HepG2 (cell line): ENCODE measurements around the gene ADAMTS13. TPM values are rescaled to one million over a fixed set of nuclear protein-coding genes. Genes with fewer than 3 reads are reported as not detected.

Experiments used
- CCDC6 ChIP-seq: sonication (generic); formaldehyde crosslinking; IDR thresholded peaks from 2 replicates; pipeline ENCODE4 v1.8.1; 2022; ENCODE audit warnings: mild to moderate bottlenecking, missing genetic modification reagents, moderate library complexity
- FOXA3 ChIP-seq: IDR thresholded peaks from 2 replicates; pipeline ENCODE4 v1.6.1; 2016; ENCODE audit warnings: missing genetic modification reagents, missing compliant biosample characterization
- FOXM1 ChIP-seq: sonication (generic); formaldehyde crosslinking; IDR thresholded peaks from 2 replicates; pipeline ENCODE4 v1.5.0; 2020; ENCODE audit warnings: missing genetic modification reagents
- HNRNPK ChIP-seq: fragments of 200-400 bp; formaldehyde crosslinking; IDR thresholded peaks from 2 replicates; pipeline ENCODE4 v1.6.1; 2018; ENCODE audit warnings: low read length, low read depth, moderate library complexity, mild to moderate bottlenecking; ENCODE audit not compliant: poor library complexity, severe bottlenecking
- HOXA5 ChIP-seq: sonication (generic); formaldehyde crosslinking; IDR thresholded peaks from 2 replicates; pipeline ENCODE4 v1.4.0; 2020; ENCODE audit warnings: missing genetic modification reagents
- KLF12 ChIP-seq: sonication (generic); formaldehyde crosslinking; IDR thresholded peaks from 2 replicates; pipeline ENCODE4 v1.4.0; 2020; ENCODE audit warnings: missing genetic modification reagents, borderline replicate concordance
- NFKBIZ ChIP-seq: IDR thresholded peaks from 2 replicates; pipeline ENCODE4 v1.6.1; 2018; ENCODE audit warnings: missing genetic modification reagents, missing compliant biosample characterization
- SIN3B ChIP-seq: fragments of 150-350 bp; IDR thresholded peaks from 2 replicates; pipeline ENCODE4 v1.6.1; 2014; ENCODE audit warnings: low read length
- SMC3 ChIP-seq: IDR thresholded peaks from 2 replicates; pipeline ENCODE4 v1.6.1; 2011; ENCODE audit warnings: low read length, improper control_type of control experiment
- SP140L ChIP-seq: sonication (generic); formaldehyde crosslinking; IDR thresholded peaks from 2 replicates; pipeline ENCODE4 v1.4.0; 2020; ENCODE audit warnings: missing genetic modification reagents, borderline replicate concordance
- YY1 ChIP-seq: IDR thresholded peaks from 2 replicates; pipeline ENCODE4 v1.6.1; 2011; ENCODE audit warnings: low read length, low read depth, moderate library complexity, mild to moderate bottlenecking; ENCODE audit not compliant: insufficient read depth, insufficient replicate concordance
- ZNF276 ChIP-seq: sonication (generic); formaldehyde crosslinking; IDR thresholded peaks from 2 replicates; pipeline ENCODE4 v1.4.0; 2020; ENCODE audit warnings: mild to moderate bottlenecking, low read depth, missing genetic modification reagents
- ZNF333 ChIP-seq: sonication (generic); formaldehyde crosslinking; IDR thresholded peaks from 2 replicates; pipeline ENCODE4 v1.4.0; 2020; ENCODE audit warnings: mild to moderate bottlenecking, missing genetic modification reagents, borderline replicate concordance
- ZNF34 ChIP-seq: sonication (generic); formaldehyde crosslinking; IDR thresholded peaks from 2 replicates; pipeline ENCODE4 v1.4.0; 2020; ENCODE audit warnings: mild to moderate bottlenecking, missing genetic modification reagents, borderline replicate concordance
- ZNF777 ChIP-seq: sonication (generic); formaldehyde crosslinking; IDR thresholded peaks from 2 replicates; pipeline ENCODE4 v1.4.0; 2020; ENCODE audit warnings: missing genetic modification reagents
- ZNF816 ChIP-seq: sonication (generic); formaldehyde crosslinking; IDR thresholded peaks from 2 replicates; pipeline ENCODE4 v1.8.0; 2022; ENCODE audit warnings: missing genetic modification reagents, mild to moderate bottlenecking, borderline replicate concordance
- ZNF850 ChIP-seq: sonication (generic); formaldehyde crosslinking; conservative IDR thresholded peaks from 2 replicates; pipeline ENCODE4 v1.9.0; 2021; ENCODE audit warnings: mild to moderate bottlenecking, missing genetic modification reagents
- ZSCAN29 ChIP-seq: sonication (generic); formaldehyde crosslinking; conservative IDR thresholded peaks from 2 replicates; pipeline ENCODE4 v1.4.0; 2020; ENCODE audit warnings: mild to moderate bottlenecking, missing genetic modification reagents
- polyA plus RNA-seq, 8 experiments: library from polyadenylated mRNA; depleted of rRNA in 3 of 8; stranded (reverse) in 7 of 8; unstranded in 1 of 8; fragments of >200 nt; fragmentation: Illumina TruSeq in 4 of 8; extraction: Trizol in 4 of 8; gene quantifications; 2 replicates each; pipeline versions ENCODE4 v1.2.1 to v1.2.3, GENCODE V29; 2011 to 2016; ENCODE audit warnings: low read depth in 4 of 8, missing spikeins in 1 of 8, mixed read lengths in 1 of 8; ENCODE audit not compliant: insufficient read depth in 1 of 8
- total RNA-seq, 5 experiments: library from RNA; depleted of rRNA; stranded (reverse); fragments of >200 nt; fragmentation: Illumina TruSeq; extraction: Trizol; gene quantifications; 2 replicates each; pipeline ENCODE4 v1.2.3, GENCODE V29; 2016; ENCODE audit warnings: low read depth in 1 of 5
- TF ChIP-seq, protein P1 (sequence below): IDR thresholded peaks from 2 replicates; pipeline ENCODE4 v1.6.1; 2016; ENCODE audit warnings: control low read depth
- TF ChIP-seq, protein P2 (sequence below): IDR thresholded peaks from 2 replicates; pipeline ENCODE4 v1.6.1; 2016; ENCODE audit warnings: missing biosample characterization, missing genetic modification reagents, low read depth
- TF ChIP-seq, protein P3 (sequence below): sonication (generic); formaldehyde crosslinking; IDR thresholded peaks from 2 replicates; pipeline ENCODE4 v1.5.0; 2020; ENCODE audit warnings: mild to moderate bottlenecking, missing genetic modification reagents

The ADAMTS13 gene
- total and polyA plus RNA-seq, 2 of the 13 experiments (the other 11 are each of a cell fraction or from before 2014, with no cell fraction given) = 0.91 to 4.5 TPM

GRCh38 chr9:133375724-133376654 lies 46.2 kb upstream of the ADAMTS13 start, which contains the start of the genes STKLD1 and SURF4 (continued):
- TF ChIP-seq SMC3 (no peak), ZNF34 (CRISPR knock-in tag) (peak; percentile 65; the same call in 1 of the 2 replicates), SP140L (CRISPR knock-in tag) (no peak), SIN3B (no peak), ZNF850 (CRISPR knock-in tag) (0 out of 2 replicates have a peak, but pooled peaks have one; percentile 51), ZNF777 (CRISPR knock-in tag) (peak; percentile 63; the same call in 1 of the 2 replicates), FOXM1 (CRISPR knock-in tag) (no peak), ZNF276 (CRISPR knock-in tag) (0 out of 2 replicates have a peak, but pooled peaks have one; percentile 16), HOXA5 (peak; percentile 12; the same call in 1 of the 2 replicates), ZNF816 (CRISPR knock-in tag) (0 out of 2 replicates have a peak, but pooled peaks have one; percentile 40), CCDC6 (CRISPR knock-in tag) (peak; percentile 31; the same call in 1 of the 2 replicates), HNRNPK (peak; percentile 33), YY1 (peak; percentile 68), ZNF333 (CRISPR knock-in tag) (0 out of 2 replicates have a peak, but pooled peaks have one; percentile 15), NFKBIZ (CRISPR knock-in tag) (no peak), ZSCAN29 (CRISPR knock-in tag) (peak; percentile 72; the same call in 1 of the 2 replicates), KLF12 (CRISPR knock-in tag) (peak; percentile 66; the same call in 1 of the 2 replicates), FOXA3 (peak; percentile 38; the same call in 1 of the 2 replicates)
- TF ChIP-seq, protein P1, sequence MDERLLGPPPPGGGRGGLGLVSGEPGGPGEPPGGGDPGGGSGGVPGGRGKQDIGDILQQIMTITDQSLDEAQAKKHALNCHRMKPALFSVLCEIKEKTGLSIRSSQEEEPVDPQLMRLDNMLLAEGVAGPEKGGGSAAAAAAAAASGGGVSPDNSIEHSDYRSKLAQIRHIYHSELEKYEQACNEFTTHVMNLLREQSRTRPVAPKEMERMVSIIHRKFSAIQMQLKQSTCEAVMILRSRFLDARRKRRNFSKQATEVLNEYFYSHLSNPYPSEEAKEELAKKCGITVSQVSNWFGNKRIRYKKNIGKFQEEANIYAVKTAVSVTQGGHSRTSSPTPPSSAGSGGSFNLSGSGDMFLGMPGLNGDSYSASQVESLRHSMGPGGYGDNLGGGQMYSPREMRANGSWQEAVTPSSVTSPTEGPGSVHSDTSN (CRISPR knock-in tag) = no peak
- TF ChIP-seq, protein P2, sequence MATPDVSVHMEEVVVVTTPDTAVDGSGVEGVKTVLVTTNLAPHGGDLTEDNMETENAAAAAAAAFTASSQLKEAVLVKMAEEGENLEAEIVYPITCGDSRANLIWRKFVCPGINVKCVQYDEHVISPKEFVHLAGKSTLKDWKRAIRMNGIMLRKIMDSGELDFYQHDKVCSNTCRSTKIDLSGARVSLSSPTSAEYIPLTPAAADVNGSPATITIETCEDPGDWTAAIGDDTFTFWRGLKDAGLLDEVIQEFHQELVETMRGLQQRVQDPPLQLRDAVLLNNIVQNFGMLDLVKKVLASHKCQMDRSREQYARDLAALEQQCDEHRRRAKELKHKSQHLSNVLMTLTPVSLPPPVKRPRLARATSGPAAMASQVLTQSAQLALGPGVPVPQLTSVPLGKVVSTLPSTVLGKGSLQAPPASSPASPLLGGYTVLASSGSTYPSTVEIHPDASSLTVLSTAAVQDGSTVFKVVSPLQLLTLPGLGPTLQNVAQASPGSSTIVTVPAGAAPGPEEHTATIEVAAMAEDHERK (CRISPR knock-in tag) = peak; percentile 78
- TF ChIP-seq, protein P3, sequence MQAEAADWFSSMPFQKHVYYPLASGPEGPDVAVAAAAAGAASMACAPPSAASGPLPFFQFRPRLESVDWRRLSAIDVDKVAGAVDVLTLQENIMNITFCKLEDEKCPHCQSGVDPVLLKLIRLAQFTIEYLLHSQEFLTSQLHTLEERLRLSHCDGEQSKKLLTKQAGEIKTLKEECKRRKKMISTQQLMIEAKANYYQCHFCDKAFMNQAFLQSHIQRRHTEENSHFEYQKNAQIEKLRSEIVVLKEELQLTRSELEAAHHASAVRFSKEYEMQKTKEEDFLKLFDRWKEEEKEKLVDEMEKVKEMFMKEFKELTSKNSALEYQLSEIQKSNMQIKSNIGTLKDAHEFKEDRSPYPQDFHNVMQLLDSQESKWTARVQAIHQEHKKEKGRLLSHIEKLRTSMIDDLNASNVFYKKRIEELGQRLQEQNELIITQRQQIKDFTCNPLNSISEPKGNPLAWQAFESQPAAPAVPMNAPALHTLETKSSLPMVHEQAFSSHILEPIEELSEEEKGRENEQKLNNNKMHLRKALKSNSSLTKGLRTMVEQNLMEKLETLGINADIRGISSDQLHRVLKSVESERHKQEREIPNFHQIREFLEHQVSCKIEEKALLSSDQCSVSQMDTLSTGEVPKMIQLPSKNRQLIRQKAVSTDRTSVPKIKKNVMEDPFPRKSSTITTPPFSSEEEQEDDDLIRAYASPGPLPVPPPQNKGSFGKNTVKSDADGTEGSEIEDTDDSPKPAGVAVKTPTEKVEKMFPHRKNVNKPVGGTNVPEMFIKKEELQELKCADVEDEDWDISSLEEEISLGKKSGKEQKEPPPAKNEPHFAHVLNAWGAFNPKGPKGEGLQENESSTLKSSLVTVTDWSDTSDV (CRISPR knock-in tag) = peak; percentile 46; the same call in 1 of the 2 replicates
